AG04449 (cell line): ENCODE data around the gene LRIG3.
"Not testable (repeated sequence)": the region's sequence is repeated elsewhere in the genome, so short reads cannot be mapped to it uniquely, and the experiment has no call there.

Source experiments
- CTCF ChIA-PET: fragments of 350-600 bp; formaldehyde crosslinking; extraction: SDS; loops from one replicate; lab custom pipeline; 2021; ENCODE audit warnings: antibody characterized with exemption; lab: Yijun Ruan, JAX
- POLR2A ChIA-PET: fragments of 400-600, 350-600 bp; formaldehyde crosslinking; extraction: SDS; loops from one replicate; lab custom pipeline; 2020; ENCODE audit warnings: antibody characterized with exemption, inconsistent platforms; lab: Yijun Ruan, JAX
- DNase-seq: peaks from one replicate; pipeline ENCODE4 v3.0.0-alpha.2; 2010; ENCODE audit warnings: low read depth, low spot score
- H3K4me3 ChIP-seq: 2 replicates; pipeline ENCODE4 v1.5.1; 2011; ENCODE audit warnings: low read depth, mild to moderate bottlenecking, control low read depth, low read length
- CTCF ChIP-seq: IDR thresholded peaks from one replicate; pipeline ENCODE4 v1.5.1; 2011; ENCODE audit warnings: mild to moderate bottlenecking, moderate library complexity, low read length, control low read depth, inconsistent platforms; ENCODE audit not compliant: insufficient read depth; ENCODE audit errors: missing control alignments

Gene LRIG3

GRCh38 chr12:58950739-58951100 lies 30.4 kb upstream of the LRIG3 start:
- POLR2A ChIA-PET: no interaction called here
- DNase-seq: no peak
- no peak for TF ChIP-seq CTCF
- CTCF ChIA-PET: interaction anchor here (2.1 kb wide), 1 partner anchor 15 kb away, joined by 7 read pairs; no protein-coding TSS in a partner anchor
- no peak overlapping the region for H3K4me3 ChIP-seq

GRCh38 chr12:58949954-58950738 lies 29.8 kb upstream of the LRIG3 start:
- H3K4me3 ChIP-seq, POLR2A ChIA-PET, DNase-seq: not testable (repeated sequence)
- CTCF ChIA-PET: interaction anchor here (2.1 kb wide), 1 partner anchor 14 kb away, joined by 7 read pairs; no protein-coding TSS in a partner anchor

GRCh38 chr12:58943079-58943478 lies 22.8 kb upstream of the LRIG3 start:
- no peak overlapping the region for H3K4me3 ChIP-seq
- DNase-seq: no peak
- no peak for TF ChIP-seq CTCF
- POLR2A ChIA-PET: no interaction called here
- CTCF ChIA-PET: no interaction called here

- no peak for TF ChIP-seq CTCF
- ChIA-PET CTCF (interaction anchor here (1.7 kb wide), 1 partner anchor 146 kb away, joined by 3 read pairs; no protein-coding TSS in a partner anchor), POLR2A (no interaction called here)
- H3K4me3 ChIP-seq: no peak overlapping the region
- DNase-seq: no peak
Observed at GRCh38 chr12:58942345-58942744, 22.0 kb upstream of the LRIG3 start.

GRCh38 chr12:58939399-58940100 lies 19.2 kb upstream of the LRIG3 start:
- POLR2A ChIA-PET: no interaction called here
- TF ChIP-seq CTCF: no peak
- H3K4me3 ChIP-seq: no peak overlapping the region
- no peak for DNase-seq
- CTCF ChIA-PET: no interaction called here

- no peak for TF ChIP-seq CTCF
- no peak for DNase-seq
- H3K4me3 ChIP-seq: no peak overlapping the region
- CTCF ChIA-PET: no interaction called here
- POLR2A ChIA-PET: no interaction called here
Observed at GRCh38 chr12:58938440-58938839, 18.1 kb upstream of the LRIG3 start.
